Endothelial cell of umbilical vein (primary cell): ENCODE measurements around the gene MTM1. TPM values are rescaled to one million over a fixed set of nuclear protein-coding genes. Genes with fewer than 3 reads are reported as not detected.

Experiments
- BruUV-seq: library from RNA; stranded (reverse); fragments of 400-500 nt; replicated peaks from 2 replicates; lab custom pipeline; 2021; lab: Mats Ljungman, UMichigan
- CTCF ChIA-PET: fragments of 300-600, 350-600 bp; sonication (Branson Sonifier 250); formaldehyde crosslinking; loops from one replicate; lab custom pipeline; 2021; ENCODE audit warnings: antibody characterized with exemption, inconsistent platforms; lab: Charles Lee
- POLR2A ChIA-PET: fragments of 300-600, 350-600 bp; sonication (Branson Sonifier 250); formaldehyde crosslinking; loops from one replicate; lab custom pipeline; 2021; ENCODE audit warnings: antibody characterized with exemption, inconsistent platforms; lab: Charles Lee
- DNase-seq: peaks from one replicate; pipeline ENCODE4 v3.0.0-alpha.2; 2011; ENCODE audit warnings: low read depth, low spot score
- FAIRE-seq: peaks from 2 replicates; lab custom pipeline; 2011; peaks lifted over from hg19 to GRCh38; lab: Jason Lieb, UNC
- H2AFZ ChIP-seq: 2 replicates; pipeline ENCODE4 v1.6.0; 2012; ENCODE audit warnings: low read depth, low read length, control low read depth, inconsistent platforms
- H3K27ac ChIP-seq: 2 replicates; pipeline ENCODE4 v1.5.1; 2011; ENCODE audit warnings: low read depth, mild to moderate bottlenecking, control low read depth, low read length, moderate library complexity; ENCODE audit not compliant: insufficient read depth
- H3K27me3 ChIP-seq, 2 experiments: 2 replicates each; pipeline versions ENCODE4 v1.6.0 to v1.6.1; 2011; ENCODE audit warnings: low read length in 2 of 2, mixed read lengths in 1 of 2; ENCODE audit not compliant: control insufficient read depth in 2 of 2, insufficient read depth in 2 of 2
- H3K36me3 ChIP-seq, 2 experiments: 2 replicates in 1 of 2; 3 replicates in 1 of 2; pipeline ENCODE4 v1.5.1; 2011; ENCODE audit warnings: low read length in 2 of 2, mild to moderate bottlenecking in 1 of 2, moderate library complexity in 1 of 2; ENCODE audit not compliant: control insufficient read depth in 2 of 2, insufficient read depth in 2 of 2; ENCODE audit errors: extremely low read depth in 1 of 2
- H3K4me1 ChIP-seq: 3 replicates; pipeline ENCODE4 v1.5.1; 2011; ENCODE audit warnings: mild to moderate bottlenecking, low read length; ENCODE audit not compliant: control insufficient read depth, insufficient read depth; ENCODE audit errors: extremely low read depth
- H3K4me2 ChIP-seq: 2 replicates; pipeline ENCODE4 v1.6.1; 2011; ENCODE audit warnings: low read length, control low read depth, mixed read lengths; ENCODE audit not compliant: insufficient read depth
- H3K4me3 ChIP-seq, 3 experiments: fragments of 200-600 bp in 1 of 3; sonication (generic), shearing (Covaris generic) in 1 of 3; replicated peaks in 1 of 3; 2 replicates each; pipeline ENCODE4 v1.5.1; 2011 to 2016; ENCODE audit warnings: control low read depth in 3 of 3, low read length in 3 of 3, mild to moderate bottlenecking in 2 of 3, inconsistent platforms in 1 of 3, low read depth in 1 of 3, moderate library complexity in 1 of 3; ENCODE audit not compliant: insufficient read depth in 1 of 3
- H3K79me2 ChIP-seq: 2 replicates; pipeline ENCODE4 v1.6.0; 2012; ENCODE audit warnings: low read length, inconsistent platforms; ENCODE audit not compliant: control insufficient read depth, insufficient read depth
- H3K9ac ChIP-seq: replicated peaks from 2 replicates; pipeline ENCODE3; 2011; ENCODE audit warnings: low read length, control low read depth; ENCODE audit not compliant: insufficient read depth; ENCODE audit errors: extremely low read depth
- H3K9me1 ChIP-seq: replicated peaks from 3 replicates; pipeline ENCODE4 v1.6.0; 2011; ENCODE audit warnings: mild to moderate bottlenecking, low read length; ENCODE audit not compliant: control insufficient read depth, insufficient read depth; ENCODE audit errors: extremely low read depth
- H3K9me3 ChIP-seq: replicated peaks from 2 replicates; pipeline ENCODE4 v1.5.1; 2012; ENCODE audit warnings: low read length, inconsistent platforms; ENCODE audit not compliant: control insufficient read depth, insufficient read depth
- H4K20me1 ChIP-seq: replicated peaks from 2 replicates; pipeline ENCODE3; 2011; ENCODE audit warnings: mild to moderate bottlenecking, low read length; ENCODE audit not compliant: control insufficient read depth, insufficient read depth; ENCODE audit errors: extremely low read depth
- CTCF ChIP-seq, 2 donors: IDR thresholded peaks; 1 replicate in 1 of 2; 2 replicates in 1 of 2; pipeline ENCODE4 v1.5.1; 2011; ENCODE audit warnings: low read length in 2 of 2, mild to moderate bottlenecking in 2 of 2, moderate library complexity in 2 of 2, control low read depth in 1 of 2, inconsistent platforms in 1 of 2, low read depth in 1 of 2; ENCODE audit not compliant: insufficient read depth in 1 of 2; ENCODE audit errors: extremely low read depth in 1 of 2
- EZH2 ChIP-seq: IDR thresholded peaks from 2 replicates; pipeline ENCODE4 v1.6.1; 2012; ENCODE audit warnings: borderline replicate concordance, low read depth, mild to moderate bottlenecking, moderate library complexity, low read length, inconsistent platforms; ENCODE audit not compliant: severe bottlenecking
- FOS ChIP-seq: IDR thresholded peaks from 2 replicates; pipeline ENCODE4 v1.6.1; 2011; ENCODE audit warnings: mild to moderate bottlenecking, low read length, moderate library complexity, borderline replicate concordance; ENCODE audit not compliant: insufficient read depth
- GATA2 ChIP-seq: IDR thresholded peaks from 2 replicates; pipeline ENCODE4 v1.7.0; 2011; ENCODE audit warnings: low read depth, mild to moderate bottlenecking, moderate library complexity, mixed read lengths, low read length; ENCODE audit not compliant: insufficient read length, insufficient read depth
- JUN ChIP-seq: IDR thresholded peaks from 2 replicates; pipeline ENCODE4 v1.6.1; 2011; ENCODE audit warnings: borderline replicate concordance, low read depth; ENCODE audit not compliant: insufficient read length, insufficient read depth
- MAX ChIP-seq: IDR thresholded peaks from 2 replicates; pipeline ENCODE4 v1.6.1; 2011; ENCODE audit not compliant: insufficient read depth, insufficient read length
- MYC ChIP-seq: IDR thresholded peaks from one replicate; pipeline ENCODE4 v1.6.1; 2011; ENCODE audit warnings: mild to moderate bottlenecking, low read depth, low read length
- POLR2A ChIP-seq: IDR thresholded peaks from 2 replicates; pipeline ENCODE4 v1.6.1; 2012; ENCODE audit warnings: low read depth, mild to moderate bottlenecking, control low read depth, low read length
- POLR2AphosphoS5 ChIP-seq: IDR thresholded peaks from 2 replicates; pipeline ENCODE4 v1.6.1; 2012; ENCODE audit warnings: low read depth, mild to moderate bottlenecking, control low read depth, low read length, moderate library complexity; ENCODE audit not compliant: insufficient read depth
- dilution Hi-C: fragments of 300-500 bp; cut with MboI; formaldehyde crosslinking; loops from one replicate; pipeline ENCODE4 v1.15.0; 2019; ENCODE audit warnings: low sequenced_read_pairs; ENCODE audit not compliant: extremely low pct_ligation_motif_present
- intact Hi-C: fragments of 100-400 bp; cut with micrococcal nuclease; formaldehyde crosslinking; loops from one replicate; pipeline ENCODE4 v1.10.0; 2022
- polyA plus RNA-seq, 4 experiments: library from polyadenylated mRNA; depleted of rRNA in 3 of 4; stranded (reverse) in 3 of 4; unstranded in 1 of 4; fragments of >200 nt; gene quantifications; 2 replicates each; pipeline versions ENCODE4 v1.2.1 to v1.2.3, GENCODE V29; 2011 to 2012; ENCODE audit warnings: missing spikeins in 1 of 4
- total RNA-seq: library from RNA; stranded (reverse); gene quantifications from 2 replicates; pipeline ENCODE4 v1.2.3, GENCODE V29; 2021

Gene MTM1
- total and polyA plus RNA-seq, 2 donors (not counting 3 experiments of a cell fraction or from before 2014, with no cell fraction given), result 2.4 to 13.2 TPM

- no peak overlapping the region for H3K27ac ChIP-seq
- no TSS peak for BruUV-seq
- H4K20me1 ChIP-seq, result no peaks in the 10 kb centered on the region
- TF ChIP-seq POLR2AphosphoS5, result no peak
- no peak for TF ChIP-seq FOS
- no peak for TF ChIP-seq POLR2A
- no peak for TF ChIP-seq MAX
- TF ChIP-seq CTCF (IDR thresholded peaks at IDR 0.05; ENCODE audit: extremely low read depth in 1 of 2, insufficient read depth in 1 of 2, low read depth in 1 of 2, low read length in 2 of 2), result no peak
- TF ChIP-seq EZH2, result no peak
- TF ChIP-seq JUN, result no peak
- no peak for TF ChIP-seq GATA2
- TF ChIP-seq MYC, result no peak
- no peaks in the 10 kb centered on the region for H3K9me3 ChIP-seq
- H3K4me1 ChIP-seq, result peaks cover 3% of the 10 kb centered on the region
- FAIRE-seq (no peak), DNase-seq (no peak)
- no peaks in the 10 kb centered on the region for H3K9me1 ChIP-seq
- intact Hi-C loops (no loop called here), dilution Hi-C loops (no loop called here)
- H3K36me3 ChIP-seq, result no peaks in the 10 kb centered on the region
- no peaks in the 10 kb centered on the region for H3K27me3 ChIP-seq
- peaks cover 2% of the 10 kb centered on the region for H3K79me2 ChIP-seq
- ChIA-PET CTCF (interaction anchor here (0.7 kb wide), 1 partner anchor 12 kb away, joined by 3 read pairs; no protein-coding TSS in a partner anchor), POLR2A (no interaction called here)
- no peak overlapping the region for H3K4me2 ChIP-seq
- no peak overlapping the region for H3K4me3 ChIP-seq
- no peak overlapping the region for H2AFZ ChIP-seq
- no peak overlapping the region for H3K9ac ChIP-seq
Observed at GRCh38 chrX:150575419-150575814, 7.0 kb downstream of the MTM1 start.
